ENCODE measurements around the gene NACC2.
"Not testable (repeated sequence)": the region's sequence is repeated elsewhere in the genome, so short reads cannot be mapped to it uniquely, and the experiment has no call there.

Gene NACC2

GRCh38 chr9:136112541-136112940 lies 17.5 kb upstream of the NACC2 start:
- H3K4me3 ChIP-seq (ENCODE audit: low read depth, low read length) = no peak overlapping the region

DNA sequence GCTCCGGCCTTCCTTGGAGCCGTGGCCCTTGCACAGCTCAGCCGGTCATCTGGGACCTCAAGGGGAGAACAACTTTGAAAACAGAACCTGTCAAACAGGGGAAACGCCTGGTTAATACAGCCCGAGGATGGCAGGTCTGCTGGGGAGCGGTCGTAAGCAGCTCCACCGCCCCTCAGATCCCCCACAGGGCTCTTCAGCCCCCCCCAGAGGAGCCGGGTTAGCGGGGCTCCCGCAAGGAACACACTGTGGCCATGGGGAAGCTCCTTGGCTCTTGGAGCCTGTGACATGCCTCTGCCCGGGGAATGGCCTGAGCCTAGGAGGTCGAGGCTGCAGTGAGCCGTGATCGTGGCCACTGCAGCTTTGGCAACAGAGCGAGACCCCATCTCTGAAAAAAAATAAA lies 16.8 kb upstream of the NACC2 start:
- H3K4me3 ChIP-seq (ENCODE audit: low read depth, low read length) = no peak overlapping the region

- H3K4me3 ChIP-seq (ENCODE audit: low read depth, low read length) = no peak overlapping the region
Observed at GRCh38 chr9:136111190-136111589, 16.1 kb upstream of the NACC2 start.

GRCh38 chr9:136110082-136111061 lies 15.3 kb upstream of the NACC2 start:
- no peak overlapping the region for H3K4me3 ChIP-seq (ENCODE audit: low read depth, low read length)

DNA sequence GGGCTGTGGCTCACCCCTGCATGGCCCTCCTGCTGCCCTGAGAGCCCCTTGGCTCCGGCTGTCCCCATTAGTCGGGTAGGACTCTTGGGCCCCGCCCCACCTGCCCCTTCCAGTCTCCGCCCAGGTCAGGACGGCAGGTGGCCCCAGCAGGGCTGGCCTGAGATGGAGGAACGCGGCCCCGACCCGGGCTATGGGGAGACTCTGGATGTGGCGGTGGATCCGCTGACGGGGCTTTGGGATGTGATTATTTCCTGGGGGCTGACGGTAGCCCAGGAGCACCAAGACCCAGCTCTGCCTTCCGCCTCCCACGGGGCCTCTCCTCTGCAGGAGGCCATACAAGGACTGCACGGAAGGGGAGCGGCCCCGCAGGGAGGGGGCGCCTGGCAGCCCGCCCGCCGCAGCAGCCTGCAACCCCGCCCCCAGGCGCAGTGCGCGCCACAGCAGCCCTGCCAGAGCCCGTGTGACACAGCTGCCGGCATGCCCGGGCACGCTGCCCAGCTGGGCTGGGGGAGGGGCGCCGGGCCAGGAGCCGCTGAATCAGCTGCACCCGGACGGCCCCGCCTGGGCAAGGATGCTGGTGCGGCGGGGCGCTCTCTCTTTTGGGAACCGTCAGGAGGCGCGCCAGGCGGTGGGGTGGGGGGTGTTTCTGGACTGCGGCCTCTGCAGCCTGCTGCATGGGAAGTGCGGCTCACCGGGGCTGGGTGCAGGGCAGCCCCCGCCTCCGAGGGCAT lies 14.4 kb upstream of the NACC2 start:
- H3K4me3 ChIP-seq (ENCODE audit: low read depth, low read length) = no peak overlapping the region

DNA sequence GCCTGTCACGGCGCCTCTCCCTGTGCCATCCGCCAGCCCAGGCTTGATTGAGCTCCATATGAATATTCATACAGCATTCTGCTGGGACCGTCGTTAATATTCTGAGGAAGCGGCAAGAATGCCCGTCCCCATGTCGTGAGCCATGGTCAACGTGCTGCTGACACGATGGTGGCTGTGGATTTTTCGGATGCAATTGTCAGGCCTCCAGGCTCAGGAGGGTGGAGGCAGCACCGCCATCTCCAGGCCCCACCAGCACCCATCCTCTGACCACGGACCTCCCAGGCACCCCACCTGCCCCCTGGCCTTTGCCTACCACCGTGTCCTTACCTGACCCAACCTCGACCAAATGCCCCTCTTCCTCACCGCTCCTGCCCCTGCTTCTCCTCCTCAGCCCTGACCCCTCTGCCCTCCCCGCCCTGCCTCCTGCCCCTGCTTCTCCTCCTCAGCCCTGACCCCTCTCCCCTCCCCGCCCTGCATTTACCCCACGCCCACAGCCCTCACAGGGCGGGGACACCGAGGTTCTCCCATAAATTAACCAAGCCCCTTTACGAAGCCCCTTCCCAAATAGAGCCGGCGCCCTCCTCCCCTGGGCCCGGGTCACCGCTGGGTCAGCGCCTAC lies 13.7 kb upstream of the NACC2 start:
- H3K4me3 ChIP-seq (ENCODE audit: low read depth, low read length) = no peak overlapping the region

DNA sequence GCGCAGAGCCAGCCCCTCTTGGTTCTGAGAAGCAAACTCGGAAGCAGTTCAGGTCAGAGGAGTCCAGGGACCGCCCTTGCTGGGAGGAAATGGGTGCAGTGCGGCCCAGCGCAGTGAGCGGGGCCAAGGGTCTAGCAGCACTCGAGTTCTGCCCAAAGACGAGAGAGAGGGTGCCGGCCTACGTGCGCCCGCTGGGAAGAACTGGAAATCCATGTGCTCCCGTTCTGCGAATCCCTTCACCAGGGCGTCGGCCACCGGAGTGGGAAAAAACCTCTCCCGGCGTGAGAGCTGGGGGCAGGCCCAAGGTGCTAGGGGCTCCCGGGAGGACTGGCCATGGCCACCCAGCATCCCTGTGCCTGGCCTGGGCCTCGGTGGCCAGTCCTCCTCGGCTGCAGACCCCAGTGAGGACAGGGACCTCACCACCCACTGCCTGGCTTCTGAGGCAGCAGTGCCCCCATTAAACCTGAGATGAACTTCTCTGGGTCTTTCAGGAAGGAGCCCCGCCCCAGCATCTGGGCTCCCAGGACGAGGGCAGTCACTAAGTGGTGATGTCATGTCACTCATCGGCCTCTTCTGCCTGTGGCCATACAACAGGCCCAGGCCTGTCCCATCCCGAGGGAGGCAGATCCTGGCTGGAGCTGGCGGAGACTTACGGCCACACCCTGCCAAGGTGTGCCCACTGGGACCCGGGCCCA lies 13.0 kb upstream of the NACC2 start:
- H3K4me3 ChIP-seq (ENCODE audit: low read depth, low read length) = no peak overlapping the region

- no peak overlapping the region for H3K4me3 ChIP-seq (ENCODE audit: low read depth, low read length)
Observed at GRCh38 chr9:136107155-136107952, 12.3 kb upstream of the NACC2 start.

GRCh38 chr9:136105398-136106135 lies 10.5 kb upstream of the NACC2 start:
- no peak overlapping the region for H3K4me3 ChIP-seq (ENCODE audit: low read depth, low read length)

DNA sequence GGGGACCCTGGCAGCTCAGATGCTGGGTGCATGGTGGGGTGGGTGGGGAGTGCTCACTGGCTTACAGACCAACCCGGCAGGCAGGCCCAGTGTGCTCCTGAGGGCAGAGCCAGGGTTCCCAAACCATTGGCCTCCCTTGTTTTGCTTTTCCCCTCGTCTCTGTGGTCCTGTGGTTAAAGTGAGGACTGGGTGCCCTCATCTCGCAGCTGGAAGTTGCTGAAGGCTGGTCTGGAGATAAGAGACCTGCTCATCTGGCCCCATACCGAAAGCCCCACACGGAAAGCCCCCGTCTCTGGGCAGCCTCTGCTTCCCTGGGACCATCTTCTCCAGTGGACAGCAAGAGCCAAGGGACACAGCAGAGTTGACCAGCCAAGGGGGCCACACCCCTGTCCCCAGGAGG lies 9.8 kb upstream of the NACC2 start:
- no peak overlapping the region for H3K4me3 ChIP-seq (ENCODE audit: low read depth, low read length)

DNA sequence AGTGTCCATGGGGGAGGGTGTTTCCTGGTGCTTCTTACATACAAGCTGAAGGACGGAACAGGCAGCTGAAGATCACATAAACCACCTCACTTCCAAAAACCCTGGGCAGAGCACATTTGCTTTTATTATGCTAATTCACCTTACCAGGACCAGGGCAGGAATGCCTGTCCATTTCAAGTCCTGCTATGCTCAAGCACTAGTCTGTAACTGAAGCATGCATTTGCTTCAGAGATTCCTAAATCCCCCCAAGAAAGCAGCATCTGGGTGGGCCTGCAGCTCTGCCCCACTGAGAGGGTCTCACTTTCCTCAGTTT lies 9.4 kb upstream of the NACC2 start:
- H3K4me3 ChIP-seq (ENCODE audit: low read depth, low read length) = no peak overlapping the region

DNA sequence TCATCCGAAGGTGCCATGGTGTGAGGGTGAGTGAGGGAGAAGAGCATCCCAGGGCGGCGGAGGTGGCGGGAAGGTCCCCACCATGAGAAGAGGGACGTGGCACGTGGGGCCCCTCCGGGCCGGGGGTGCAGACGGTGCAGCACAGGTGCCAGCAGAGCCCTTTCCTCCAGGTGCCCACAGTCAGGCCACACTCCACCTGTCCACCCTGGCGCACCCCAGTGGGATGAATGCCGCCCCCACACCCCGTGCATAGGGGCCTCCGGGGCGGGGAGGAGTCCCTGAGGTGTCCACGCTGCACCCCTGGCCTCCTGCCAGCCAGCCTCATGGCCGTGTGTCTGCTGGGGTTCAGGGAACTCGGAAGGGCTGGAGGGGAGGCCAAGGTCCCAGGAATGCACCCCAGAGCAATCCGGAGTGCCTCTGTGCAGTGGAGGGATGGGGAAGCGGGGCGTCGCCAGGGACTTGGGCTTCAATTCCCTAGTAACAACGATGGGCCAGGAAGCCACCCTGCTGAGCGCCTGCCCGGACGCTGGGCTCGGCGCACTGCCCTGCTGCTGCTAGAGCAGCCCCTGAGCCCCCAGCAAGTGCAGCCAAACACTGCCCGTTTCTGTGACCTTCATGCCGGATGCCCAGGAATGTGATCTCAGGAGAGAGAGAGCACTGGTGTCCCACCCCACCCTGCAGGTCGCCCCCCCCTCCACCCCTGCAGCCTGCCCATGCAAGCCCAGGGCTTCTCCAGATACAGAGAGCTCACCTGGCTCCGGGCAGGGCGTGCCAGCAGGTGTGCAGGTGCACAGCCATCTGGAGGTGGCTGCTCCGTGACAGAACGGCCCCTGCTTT lies 8.8 kb upstream of the NACC2 start:
- H3K4me3 ChIP-seq (ENCODE audit: low read depth, low read length) = no peak overlapping the region

DNA sequence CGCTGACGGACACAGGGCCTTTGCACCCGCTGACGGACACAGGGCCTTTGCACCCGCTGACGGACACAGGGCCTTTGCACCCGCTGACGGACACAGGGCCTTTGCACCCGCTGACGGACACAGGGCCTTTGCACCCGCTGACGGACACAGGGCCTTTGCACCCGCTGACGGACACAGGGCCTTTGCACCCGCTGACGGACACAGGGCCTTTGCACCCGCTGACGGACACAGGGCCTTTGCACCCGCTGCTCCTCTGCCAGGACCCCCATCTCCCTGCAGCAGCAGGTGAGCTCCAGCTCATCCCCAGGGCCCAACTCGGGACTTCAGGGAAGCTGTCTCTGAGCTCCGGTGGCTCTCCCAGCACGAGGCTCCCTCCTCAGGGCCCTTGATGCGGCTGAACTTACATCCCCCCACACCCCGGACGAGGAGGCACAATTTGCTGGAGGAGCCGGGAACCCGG lies 6.6 kb upstream of the NACC2 start:
- not testable (repeated sequence) for H3K4me3 ChIP-seq (ENCODE audit: low read depth, low read length)

DNA sequence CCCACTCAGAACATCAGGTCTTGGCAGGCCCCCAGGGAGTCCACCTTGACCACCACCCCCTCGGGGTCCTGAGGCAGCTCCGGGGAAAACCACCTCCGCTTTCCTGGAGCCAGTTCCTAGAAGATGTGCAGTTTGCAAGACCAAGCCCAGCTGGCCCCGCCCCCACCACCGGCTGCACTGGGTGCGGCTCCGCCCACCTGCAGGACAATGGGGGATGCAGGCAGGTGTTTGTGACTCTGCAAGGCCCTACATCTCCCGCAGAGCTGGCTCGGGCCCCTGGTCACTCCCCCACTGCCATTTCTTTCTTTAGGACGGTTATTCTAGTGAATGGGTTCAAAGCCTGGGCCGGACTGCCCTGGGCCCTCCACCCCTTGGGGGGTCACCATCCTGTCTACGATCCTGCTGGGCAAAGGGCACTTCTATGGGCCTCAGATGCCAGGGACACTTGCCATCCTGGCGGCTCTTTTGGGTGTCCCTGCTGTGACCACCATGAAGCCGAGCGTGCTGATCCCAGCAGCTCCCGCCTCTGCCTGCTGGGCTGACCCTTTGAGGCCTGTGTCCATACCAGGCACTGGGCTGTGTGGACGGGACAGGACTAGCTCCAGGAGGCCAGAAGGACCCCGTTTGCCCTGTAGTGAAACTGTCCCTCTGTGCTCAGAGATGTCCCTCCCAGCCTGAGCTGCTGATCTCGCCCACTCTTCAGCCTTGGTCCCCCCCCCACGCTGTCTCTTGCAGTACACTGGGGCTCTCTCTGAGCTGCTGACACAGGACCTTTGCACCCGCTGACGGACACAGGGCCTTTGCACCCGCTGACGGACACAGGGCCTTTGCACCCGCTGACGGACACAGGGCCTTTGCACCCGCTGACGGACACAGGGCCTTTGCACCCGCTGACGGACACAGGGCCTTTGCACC lies 5.9 kb upstream of the NACC2 start:
- H3K4me3 ChIP-seq (ENCODE audit: low read depth, low read length) = no peak overlapping the region

DNA sequence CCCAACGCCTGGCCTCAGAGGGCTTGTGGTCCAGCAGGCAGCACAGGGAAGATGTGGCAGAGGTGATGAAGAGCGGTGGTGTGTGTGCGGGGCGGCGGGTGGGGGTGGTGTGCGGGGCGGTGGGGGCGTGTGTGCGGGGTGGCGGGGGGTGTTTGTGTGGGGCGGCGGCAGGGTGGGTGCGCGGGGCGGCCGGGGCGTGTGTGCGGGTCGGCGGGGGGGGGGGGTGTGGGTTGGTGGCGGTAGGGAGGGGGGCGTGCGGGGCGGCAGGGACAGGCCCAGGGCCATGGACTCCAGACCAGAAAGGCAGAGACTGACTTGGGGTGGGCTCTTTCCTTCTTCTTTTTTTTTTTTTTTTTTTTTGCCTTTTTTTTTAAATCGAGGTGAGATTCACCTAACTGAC lies 4.5 kb upstream of the NACC2 start:
- no peak overlapping the region for H3K4me3 ChIP-seq (ENCODE audit: low read depth, low read length)

DNA sequence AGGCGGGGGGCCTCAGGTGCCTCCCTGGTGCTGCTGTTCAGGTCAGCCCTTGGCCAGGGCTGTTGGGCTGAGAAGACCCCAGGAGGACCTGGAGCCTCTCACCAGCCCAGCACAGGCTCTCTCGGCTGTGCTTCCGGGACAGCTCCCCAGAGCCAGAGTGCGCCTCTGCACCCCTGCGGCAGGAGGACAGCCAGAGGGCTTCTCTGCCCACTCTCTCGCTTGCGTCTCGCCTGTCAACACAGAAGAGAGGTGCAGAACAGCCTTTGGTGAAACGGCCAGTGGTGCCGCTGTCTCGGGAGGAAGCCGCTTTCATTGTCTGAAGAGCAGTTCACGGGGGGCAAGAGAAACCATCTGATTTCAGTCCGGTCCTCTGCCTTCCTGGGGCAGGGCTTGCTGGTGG lies 3.8 kb upstream of the NACC2 start:
- no peak overlapping the region for H3K4me3 ChIP-seq (ENCODE audit: low read depth, low read length)

DNA sequence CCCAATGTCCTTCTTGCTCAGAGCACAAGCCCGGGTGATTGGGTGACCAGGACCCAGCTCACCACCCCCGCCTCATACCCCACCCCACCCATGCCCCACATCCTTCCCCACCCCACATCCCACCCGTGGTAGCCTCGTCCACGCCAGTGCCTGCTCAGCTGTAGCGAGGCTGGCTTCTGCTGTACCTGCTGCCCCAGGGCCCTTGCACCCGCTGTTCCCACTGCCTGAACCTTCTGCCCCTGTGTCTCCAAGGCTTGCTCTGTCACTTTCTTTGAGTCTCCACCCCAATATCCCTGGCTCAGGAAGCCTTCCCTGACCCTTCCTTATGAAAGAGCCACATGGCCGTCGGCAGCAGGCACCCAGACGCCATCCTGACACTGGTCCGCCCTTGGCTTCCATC lies 3.1 kb upstream of the NACC2 start:
- no peak overlapping the region for H3K4me3 ChIP-seq (ENCODE audit: low read depth, low read length)

DNA sequence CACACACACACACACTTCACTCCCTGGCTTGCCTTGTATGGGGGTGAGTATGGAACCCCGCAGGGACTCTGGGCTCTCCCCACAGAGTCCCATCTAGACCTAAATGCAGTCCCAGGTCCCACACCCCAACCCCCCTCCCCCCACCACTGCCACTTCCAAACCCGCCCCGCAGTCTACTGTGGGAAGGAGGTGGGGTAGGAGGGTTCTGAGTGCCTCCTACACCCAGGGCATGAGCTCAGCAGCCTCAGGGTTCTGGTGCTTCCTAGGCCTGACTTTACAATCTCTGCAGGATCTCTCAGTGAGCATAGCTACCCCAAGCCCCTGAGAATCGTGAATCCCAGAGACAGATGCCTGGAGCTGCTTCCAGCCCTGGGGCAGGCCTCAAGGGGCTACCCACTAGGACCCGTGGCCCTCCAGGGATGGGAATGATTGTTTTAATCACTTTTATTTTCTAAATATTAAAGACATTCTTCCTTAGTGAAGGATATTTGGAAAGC lies 1.5 kb upstream of the NACC2 start:
- no peak overlapping the region for H3K4me3 ChIP-seq (ENCODE audit: low read depth, low read length)

Data from iPS-11a (cell line).